Retina (tissue), 1 donor: Measurements from ENCODE around the gene UNC13A.

Source experiments
- DNase-seq: peaks from one replicate; pipeline ENCODE4 v3.0.0-alpha.2; 2016

UNC13A gene

GRCh38 chr19:17624314-17624991 is 63.7 kb downstream of the UNC13A start:
- DNase-seq = no peak

GRCh38 chr19:17623224-17623935 is 64.8 kb downstream of the UNC13A start:
- DNase-seq = no peak

DNA sequence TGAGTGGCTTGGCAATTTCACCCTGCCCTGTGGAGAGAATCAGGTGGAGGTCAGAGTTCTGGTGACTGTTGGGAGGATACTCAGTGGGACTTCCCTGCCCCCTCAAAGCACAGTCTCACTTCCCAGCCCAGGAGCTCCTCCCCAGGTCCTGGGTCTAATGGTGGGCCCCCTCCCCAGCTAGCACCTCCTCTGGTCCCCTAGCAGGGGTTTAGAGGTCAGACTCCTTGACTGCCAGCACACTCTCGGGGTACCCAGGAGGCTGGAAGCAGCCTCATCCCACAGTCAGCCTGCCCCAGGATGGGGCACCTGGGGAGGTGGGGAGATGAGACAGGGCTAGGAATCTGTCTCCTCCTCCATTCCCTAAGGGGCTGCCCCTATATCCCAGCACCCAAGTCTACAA is 67.5 kb downstream of the UNC13A start:
- no peak for DNase-seq

DNA sequence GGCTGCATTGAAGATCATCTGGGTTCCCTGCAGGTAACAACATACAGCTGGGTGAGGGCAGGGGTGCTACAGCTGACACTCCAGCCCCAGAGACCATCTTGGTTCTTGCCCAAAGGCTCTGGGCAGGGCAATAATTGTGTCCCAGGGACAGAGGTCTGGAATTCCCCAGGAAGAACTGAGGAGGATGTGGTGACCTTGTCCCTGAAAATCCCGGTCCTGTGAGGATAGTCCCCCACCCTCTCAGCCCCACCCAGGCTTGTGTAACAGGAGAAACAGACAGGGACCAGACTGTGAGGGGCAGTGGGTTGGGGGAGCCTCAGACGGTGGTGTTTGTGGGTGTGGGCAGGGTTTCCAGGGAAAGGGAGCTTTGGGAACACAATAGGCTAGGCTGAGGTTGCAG is 69.2 kb downstream of the UNC13A start:
- no peak for DNase-seq

- no peak for DNase-seq
Observed at GRCh38 chr19:17618281-17618903, 69.8 kb downstream of the UNC13A start.

DNA sequence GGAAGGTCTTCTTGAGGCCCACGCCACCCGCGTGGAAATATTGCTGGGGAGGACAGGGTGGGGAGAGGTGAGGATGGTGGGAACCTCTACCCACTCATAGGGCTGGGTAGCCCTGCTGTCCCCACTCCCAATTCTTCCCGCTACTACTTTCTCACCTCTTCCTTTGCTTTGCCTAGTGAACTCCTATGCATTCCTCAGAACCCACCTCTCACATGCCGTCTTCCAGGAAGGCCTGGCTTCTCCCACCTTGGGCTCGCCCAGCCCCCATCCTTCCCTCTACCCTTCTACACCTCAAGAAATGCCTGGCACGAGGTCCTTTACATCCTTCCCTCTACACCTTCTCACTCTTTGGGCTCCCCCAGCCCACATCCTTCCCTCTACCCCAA is 70.4 kb downstream of the UNC13A start:
- no peak for DNase-seq

- DNase-seq = no peak
Observed at GRCh38 chr19:17616961-17617806, 71.0 kb downstream of the UNC13A start.

GRCh38 chr19:17616686-17616960 is 71.5 kb downstream of the UNC13A start:
- no peak for DNase-seq

DNA sequence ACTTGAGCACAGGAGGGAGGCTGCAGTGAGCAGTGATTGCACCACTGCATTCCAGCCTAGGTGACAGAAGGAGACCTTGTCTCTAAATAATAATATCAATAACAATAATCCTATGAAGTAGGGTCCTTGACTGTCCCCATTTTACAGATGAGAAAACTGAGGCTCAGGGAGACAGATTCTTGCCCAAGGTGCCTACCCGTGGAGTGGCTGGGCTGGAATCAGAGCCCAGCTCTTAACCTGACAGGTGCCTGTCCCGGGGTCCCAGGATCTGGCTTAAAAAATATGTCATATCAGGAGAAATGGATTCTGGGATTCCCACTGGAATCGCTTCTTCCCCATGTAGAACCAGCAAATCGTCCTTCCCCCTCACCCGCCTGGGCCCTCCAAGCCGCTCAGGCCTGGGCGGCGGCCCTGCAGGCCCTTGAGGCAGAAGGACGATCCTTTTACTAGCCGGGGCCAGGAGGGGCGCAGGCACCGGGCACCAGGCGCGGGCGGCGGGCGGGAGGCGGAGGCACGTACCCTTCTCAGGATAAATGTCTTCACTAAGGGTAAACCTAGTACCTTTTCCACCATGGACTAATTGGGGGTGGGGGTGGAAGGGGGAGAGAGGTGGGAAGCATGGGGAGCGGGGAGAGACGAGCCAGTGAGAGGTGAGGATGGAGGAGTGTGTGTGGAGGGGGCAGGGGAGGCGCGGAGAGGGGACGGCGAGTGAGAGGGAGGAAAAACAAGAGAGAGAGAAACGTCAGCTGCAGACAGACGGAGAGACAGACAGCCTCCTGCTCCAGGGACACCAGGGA is 72.1 kb downstream of the UNC13A start:
- DNase-seq = no peak

GRCh38 chr19:17614476-17614875 is 73.7 kb downstream of the UNC13A start:
- DNase-seq = no peak

DNA sequence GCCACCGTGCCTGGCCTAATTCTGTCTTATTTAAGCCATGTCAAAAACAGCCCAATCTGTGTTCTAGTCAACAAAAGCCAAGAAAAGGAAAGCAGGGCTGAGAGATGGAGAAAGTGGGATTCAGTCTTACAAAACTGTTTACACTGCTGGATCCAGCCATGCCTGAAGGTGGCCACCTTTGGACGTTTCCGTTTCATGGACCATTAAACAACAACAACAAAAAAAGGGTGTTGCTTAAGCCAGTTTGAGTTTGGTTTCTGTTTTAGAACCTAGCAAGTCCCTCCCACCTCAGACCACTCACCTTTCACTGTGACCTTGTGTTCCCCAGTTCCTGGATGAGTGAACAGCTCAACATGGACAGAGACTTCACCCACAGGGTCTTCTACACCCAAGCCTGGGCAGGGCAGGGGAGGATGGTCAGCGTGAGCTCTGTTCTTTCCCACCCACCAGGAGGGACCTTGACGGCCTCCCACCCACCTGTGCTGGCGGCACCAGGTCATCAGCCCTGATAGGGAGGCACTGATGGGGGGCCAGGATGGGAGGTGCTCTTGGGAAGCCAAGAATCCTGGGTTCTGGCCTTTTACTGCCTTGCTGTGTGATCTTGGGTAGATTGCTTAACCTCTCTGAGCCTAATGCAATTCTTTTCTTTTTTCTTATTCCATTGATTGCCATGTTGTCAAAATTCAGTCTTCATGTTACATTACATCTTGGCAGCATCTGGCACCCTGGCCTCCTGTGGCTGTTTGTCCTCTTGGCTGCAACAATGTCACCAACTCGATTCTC is 76.5 kb downstream of the UNC13A start:
- DNase-seq = no peak

GRCh38 chr19:17610384-17610783 is 77.8 kb downstream of the UNC13A start:
- DNase-seq = no peak

DNA sequence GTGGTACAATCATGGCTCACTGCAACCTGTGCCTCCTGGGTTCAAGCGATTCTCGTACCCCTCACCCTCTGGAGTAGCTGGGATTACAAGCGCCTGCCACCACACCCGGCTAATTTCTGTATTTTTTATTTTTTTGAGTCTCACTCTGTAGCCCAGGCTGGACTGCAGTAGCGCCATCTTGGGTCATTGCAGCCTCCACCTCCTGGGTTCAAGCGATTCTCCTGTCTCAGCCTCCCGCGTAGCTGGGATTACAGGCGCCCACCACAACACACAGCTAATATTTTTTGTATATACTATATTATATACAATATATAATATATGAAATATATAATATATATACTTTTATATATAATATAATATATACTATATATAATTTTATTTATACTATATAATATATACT is 80.2 kb downstream of the UNC13A start:
- no peak for DNase-seq

DNA sequence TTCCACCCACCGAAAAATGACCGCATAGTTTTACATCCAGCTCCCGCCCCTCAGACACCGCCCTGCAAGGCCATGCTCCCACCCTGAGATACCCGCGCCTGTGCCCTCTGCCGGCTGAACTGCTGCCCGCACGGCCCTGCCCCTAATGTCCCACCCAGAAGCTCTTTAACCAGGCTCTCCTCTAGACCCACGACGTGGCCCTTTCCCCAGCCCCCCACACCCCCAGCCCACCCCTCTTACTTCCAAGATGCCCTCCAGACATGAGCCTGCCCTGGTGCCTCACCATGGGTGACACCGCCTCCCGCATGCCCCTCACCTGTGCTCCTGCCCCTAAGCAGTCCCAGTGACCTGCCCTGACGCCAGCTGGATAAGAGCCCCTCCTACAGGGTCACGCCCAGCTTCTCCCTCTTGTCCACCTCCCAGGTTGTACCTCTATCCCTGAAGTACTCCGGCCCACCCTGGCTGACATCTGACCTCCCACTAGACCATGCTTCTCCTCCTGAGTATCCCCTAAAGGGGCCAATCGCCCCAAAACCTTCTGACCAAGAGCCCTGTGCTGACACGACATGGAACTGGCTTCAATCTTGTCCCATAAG is 81.5 kb downstream of the UNC13A start:
- DNase-seq = no peak

DNA sequence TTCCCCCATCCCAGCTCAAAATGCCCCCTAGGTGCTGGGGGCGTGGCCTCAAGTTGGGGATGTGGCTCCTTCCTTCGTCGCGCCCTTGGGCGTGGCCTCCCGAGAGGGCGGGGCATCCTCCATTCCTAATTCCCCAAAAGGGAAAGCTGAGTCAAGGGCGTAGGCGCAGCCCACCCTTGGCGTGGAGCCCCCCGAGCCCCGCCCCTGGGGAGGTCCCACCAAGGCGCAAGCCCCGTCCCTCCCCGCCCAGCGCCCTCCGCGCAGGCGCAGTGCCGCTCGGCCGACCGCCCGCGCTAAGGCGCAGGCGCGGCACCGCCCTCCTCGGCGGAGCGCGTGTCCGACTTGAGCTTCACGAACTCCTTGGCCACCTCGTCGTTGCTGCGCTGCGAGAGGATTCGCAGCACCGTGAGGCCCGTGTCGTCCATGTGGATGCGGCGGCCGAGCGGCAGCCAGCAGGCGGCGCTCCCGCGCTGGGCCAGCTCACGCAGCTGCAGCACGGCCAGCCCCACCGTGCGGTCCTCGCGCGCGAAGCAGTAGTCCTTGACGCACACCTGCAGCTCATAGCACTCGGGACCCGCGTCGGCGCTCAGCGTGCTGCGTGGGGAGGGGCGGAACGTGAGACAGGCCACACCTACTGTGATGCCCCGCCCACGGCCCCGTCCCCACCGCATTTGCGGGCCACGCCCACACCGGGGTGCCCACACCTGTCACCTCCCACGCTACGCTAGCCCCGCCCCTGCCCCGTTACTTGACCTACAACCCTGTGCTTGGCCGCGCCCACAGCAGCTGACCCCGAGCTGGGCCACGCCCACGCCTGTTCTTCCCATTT is 82.2 kb downstream of the UNC13A start:
- peak; percentile 93 for DNase-seq

GRCh38 chr19:17605117-17605516 is 83.0 kb downstream of the UNC13A start:
- no peak for DNase-seq

- no peak for DNase-seq
Observed at GRCh38 chr19:17604372-17605025, 83.7 kb downstream of the UNC13A start.

DNA sequence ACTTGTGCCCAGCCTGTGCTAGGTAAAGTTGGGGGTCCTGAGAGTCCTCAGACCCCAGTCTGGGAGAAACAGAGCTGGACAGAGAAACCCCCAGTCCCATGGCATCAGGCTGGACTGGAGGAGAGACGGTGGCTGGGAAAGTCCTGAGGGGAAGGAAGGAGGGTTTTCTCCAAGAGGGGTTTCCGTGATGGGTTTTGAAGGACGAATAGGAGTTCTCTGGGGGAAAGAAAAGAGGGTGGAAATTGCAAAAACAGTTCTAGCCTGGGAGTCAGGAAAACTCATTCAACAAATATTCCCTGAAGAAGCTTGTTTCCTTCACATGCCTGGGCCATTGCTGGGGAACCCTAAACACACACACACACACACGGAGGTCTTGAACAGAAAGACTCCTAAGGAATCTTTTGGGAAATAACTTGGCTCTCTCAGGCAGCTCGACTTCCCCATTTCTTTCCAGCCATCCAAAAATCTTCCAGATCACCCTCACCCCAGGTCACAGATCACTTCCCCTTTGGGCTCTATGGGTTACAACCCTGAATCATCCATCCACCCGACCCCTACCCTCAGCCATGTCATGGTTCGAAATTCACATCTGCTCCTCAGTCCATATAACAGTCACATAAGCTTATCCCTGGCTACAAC is 85.2 kb downstream of the UNC13A start:
- DNase-seq = no peak

GRCh38 chr19:17602217-17602616 is 85.9 kb downstream of the UNC13A start:
- no peak for DNase-seq
